GM18499 (cell line): Measurements from ENCODE around the gene CHRNB1.

ENCODE experiments used
- ATAC-seq: cut with Tn5 transposase; IDR thresholded peaks from one replicate; pipeline ENCODE4 v1.9.1; 2021; ENCODE audit warnings: moderate number of reproducible peaks; ENCODE audit not compliant: insufficient read depth, unreplicated experiment

Gene CHRNB1

GRCh38 chr17:7436556-7437368, 8.1 kb upstream of the CHRNB1 start:
- no peak for ATAC-seq

- no peak for ATAC-seq
Observed at GRCh38 chr17:7437369-7437863, 7.4 kb upstream of the CHRNB1 start.

GRCh38 chr17:7437950-7438614, 6.8 kb upstream of the CHRNB1 start:
- no peak for ATAC-seq

GRCh38 chr17:7438656-7439460, 6.0 kb upstream of the CHRNB1 start:
- ATAC-seq, result no peak

- ATAC-seq, result no peak
Observed at GRCh38 chr17:7439462-7440112, 5.3 kb upstream of the CHRNB1 start, which contains the start of gene FGF11. TSS of gene FGF11 (plus strand) at chr17:7439512. CDS start at chr17:7439621, 109 bp downstream.

DNA sequence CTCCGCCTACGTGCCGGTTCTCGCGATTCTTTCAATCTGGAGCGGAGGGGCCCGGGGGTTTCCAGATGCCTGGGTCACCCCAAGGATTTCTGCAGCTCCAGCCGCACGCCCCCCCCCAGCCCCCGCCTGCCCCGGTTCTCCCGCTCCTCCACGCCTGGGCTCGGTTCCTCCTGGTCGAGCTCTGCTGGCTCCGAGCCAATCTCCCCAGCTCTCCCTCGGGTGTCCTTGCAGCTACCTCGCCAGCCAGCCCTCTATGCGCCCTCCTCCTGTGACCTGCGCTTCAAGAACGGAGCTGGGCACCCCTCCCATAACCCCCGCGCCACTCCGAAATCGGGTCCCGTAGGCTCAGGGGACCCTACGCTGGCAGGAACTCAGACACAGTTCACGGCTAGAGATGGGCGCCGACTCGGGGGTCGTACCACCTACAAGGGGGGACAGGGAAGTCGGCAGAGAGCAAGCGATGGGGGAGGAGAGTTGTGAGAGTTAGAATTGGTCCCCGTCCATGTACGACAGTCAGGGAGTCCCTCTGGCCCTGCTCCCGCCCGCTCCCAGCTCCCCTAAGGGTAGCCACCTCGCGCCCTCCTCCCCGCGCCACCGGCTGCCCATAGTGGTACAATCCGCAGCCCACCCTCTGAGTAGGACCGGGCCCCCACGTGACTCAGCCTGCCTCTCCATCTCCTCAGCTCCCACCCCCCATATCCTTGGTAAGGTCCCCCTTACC, 4.6 kb upstream of the CHRNB1 start:
- no peak for ATAC-seq

DNA sequence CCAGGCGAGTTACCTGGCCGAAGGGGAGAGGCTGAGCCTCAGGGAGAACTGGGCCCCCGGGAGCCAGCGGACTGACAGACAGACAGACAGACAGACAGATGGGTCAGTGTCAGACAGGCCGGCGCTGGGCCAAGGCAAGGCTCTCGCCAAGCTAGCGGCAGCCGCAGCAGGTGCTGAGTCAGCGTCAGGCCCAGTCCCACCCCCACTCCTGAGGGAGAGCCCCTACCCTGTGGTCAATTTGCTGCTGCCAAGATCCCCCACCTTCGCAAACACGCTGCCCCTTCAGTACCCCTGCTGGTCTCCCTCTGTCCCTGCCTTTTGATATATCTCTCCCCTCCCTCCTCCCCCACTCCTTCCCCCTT, 4.0 kb upstream of the CHRNB1 start:
- ATAC-seq, result no peak

- ATAC-seq, result no peak
Observed at GRCh38 chr17:7441266-7441665, 3.6 kb upstream of the CHRNB1 start.

GRCh38 chr17:7442142-7442541, 2.7 kb upstream of the CHRNB1 start:
- ATAC-seq, result no peak

DNA sequence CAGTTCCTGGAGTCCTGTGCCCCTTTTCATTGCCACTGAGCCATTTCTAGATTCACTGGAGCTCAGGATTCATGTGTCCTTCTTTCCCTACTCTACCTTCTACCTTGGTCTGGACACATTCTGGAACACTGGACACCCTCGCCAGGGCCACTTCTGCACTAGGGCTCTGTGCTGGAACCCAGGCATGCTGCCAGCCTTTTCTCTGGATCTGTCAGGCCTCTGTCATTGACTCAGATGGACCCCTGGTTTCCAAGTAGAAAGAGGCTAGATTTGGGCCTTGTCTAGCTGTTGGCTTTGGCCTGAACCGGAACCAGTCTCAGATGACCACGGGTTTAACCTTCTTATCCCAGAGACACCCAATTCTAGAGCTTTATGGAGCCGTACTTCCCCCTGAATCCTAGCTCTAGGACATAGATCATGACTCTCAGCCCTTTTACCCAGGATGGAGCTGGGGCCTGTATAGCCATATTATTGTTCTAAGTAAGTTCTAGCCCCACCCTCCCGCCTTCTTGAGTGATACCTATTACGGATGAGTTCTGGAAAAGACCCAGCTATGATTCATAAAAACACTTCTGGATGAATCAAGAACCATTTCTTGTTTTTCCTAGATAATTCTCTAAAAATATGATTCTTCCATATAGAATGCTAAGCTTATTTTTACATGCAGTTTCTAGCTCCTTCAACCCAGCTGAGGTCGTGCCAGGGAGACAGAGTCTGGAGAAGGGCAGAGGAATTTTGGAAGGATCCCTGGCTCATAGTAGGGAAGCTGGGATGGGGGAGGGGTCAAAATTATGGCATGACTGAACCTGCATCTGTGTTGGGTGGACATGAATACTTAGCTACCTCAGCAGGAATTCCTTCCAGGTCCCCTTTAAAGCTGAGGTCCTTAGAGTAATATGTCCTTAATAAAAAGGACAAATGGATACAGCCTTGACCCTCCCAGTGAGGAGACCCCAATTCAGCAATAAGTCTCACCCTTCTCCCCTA, 1.1 kb upstream of the CHRNB1 start:
- no peak for ATAC-seq

GRCh38 chr17:7445619-7445968, 733 bp downstream of the CHRNB1 start:
- ATAC-seq, result no peak

DNA sequence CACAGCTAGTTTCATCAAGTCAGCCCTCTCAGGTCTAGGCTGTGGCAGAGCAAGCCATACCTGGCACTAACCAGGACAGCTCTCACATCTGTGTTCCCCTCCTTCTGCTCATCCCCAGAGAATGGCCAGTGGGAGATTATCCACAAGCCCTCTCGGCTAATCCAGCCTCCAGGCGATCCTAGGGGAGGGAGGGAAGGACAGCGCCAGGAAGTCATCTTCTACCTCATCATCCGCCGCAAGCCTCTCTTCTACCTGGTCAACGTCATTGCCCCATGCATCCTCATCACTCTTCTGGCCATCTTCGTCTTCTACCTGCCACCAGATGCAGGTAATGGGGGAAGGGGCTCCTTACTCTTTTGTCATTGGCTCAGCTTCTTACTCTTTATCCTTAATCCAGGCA, 3.6 kb downstream of the CHRNB1 start:
- no peak for ATAC-seq

DNA sequence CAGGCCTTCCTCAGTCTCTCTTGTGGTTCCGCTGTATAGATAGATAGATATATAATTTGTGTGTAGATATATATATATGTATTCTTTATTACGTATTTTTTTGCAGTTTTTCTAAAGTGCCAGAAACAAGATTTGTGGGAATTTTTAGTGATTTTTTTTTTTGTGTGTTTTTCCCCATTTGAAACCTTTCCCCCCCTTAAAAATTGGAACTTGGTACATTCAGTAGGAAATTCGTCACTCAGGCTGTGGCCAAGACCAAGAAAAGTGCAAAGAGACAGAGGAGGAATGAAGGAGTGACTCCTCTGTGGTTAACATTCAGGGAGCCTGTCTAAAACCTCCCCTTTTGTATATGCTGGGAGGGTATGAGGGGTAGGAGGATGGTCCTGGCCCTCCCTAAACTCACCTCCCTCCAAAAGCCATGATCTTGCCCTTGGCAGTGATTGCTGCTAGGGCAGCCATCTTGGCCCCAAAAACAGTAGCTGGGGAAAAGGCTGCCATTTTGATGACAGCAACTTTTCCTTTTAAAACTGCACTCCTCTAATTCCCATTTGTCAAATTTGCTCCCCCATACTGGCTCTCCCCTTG, 15.2 kb downstream of the CHRNB1 start:
- ATAC-seq, result no peak

GRCh38 chr17:7460850-7461660, 16.2 kb downstream of the CHRNB1 start:
- no peak for ATAC-seq

- ATAC-seq, result no peak
Observed at GRCh38 chr17:7462474-7463371, 17.9 kb downstream of the CHRNB1 start.

DNA sequence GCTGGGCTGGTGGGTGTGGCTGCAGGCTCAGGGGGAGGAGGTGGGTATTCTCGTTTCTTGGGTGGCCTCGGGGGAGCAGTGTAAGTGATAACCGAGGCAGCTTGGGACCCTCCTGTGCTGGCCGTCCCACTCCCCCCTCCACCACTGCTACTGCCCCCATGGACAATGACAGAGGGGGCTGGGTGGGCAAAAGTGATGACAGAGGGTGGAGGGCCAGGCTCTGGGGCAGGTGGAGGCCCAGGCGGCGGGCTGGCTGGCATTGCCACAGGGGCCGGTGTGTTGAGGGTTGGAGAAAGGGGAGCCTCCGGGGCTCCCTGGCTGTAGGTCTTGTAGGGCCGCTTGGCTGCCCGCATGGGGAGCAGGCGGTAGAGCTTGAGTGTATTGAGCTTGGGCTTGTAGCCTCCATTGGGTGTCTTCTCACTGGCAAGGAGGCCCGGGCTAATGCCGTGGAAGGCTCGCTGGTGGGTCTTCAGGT, 18.5 kb downstream of the CHRNB1 start:
- no peak for ATAC-seq
